Measurements from ENCODE around the gene GALNT8.
"Not testable (repeated sequence)": the region's sequence is repeated elsewhere in the genome, so short reads cannot be mapped to it uniquely, and the experiment has no call there.

The GALNT8 gene

DNA sequence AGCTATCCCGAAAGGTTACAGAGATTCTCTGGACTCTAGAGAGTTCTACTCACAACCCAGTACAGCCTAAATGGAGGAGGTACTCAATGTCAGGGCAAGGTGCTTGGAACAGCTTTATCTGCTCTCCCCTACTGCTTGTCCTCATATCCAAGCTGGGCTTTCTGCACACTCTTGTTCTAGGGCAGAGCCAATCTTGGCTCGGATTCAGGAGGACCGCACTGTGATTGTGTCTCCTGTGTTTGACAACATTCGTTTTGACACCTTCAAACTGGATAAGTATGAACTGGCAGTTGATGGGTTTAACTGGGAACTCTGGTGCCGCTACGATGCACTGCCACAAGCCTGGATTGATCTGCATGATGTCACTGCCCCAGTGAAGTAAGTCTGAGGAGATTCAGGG, 25.0 kb downstream of the GALNT8 start:
- Histone ChIP-seq H3K9me3 (replicated peaks in 1 of 2; ENCODE audit: control insufficient read depth in 2 of 2, insufficient read depth in 1 of 2, low read depth in 1 of 2, low read length in 2 of 2) (peaks cover 0 to 3% of the 10 kb centered on the region in 2 donors), H2AFZ (ENCODE audit: low read length) (no peak overlapping the region), H2BK5ac (ENCODE audit: low read length) (no peak overlapping the region), H3K27ac (replicated peaks; ENCODE audit: low read length) (no peak overlapping the region), H3K14ac (ENCODE audit: low read length) (no peak overlapping the region), H2BK12ac (ENCODE audit: low read length) (no peak overlapping the region), H3K4me1 (ENCODE audit: control insufficient read depth in 2 of 2, insufficient read depth in 1 of 2, low read depth in 1 of 2, low read length in 2 of 2) (no peaks in the 10 kb centered on the region), H3K4me2 (ENCODE audit: insufficient read depth, low read length, poor library complexity, severe bottlenecking) (no peak overlapping the region), H3K23ac (ENCODE audit: low read depth, low read length, poor library complexity) (no peak overlapping the region), H4K91ac (ENCODE audit: low read depth, low read length, poor library complexity) (no peak overlapping the region), H2AK5ac (ENCODE audit: low read depth, low read length) (no peak overlapping the region), H3K4ac (ENCODE audit: low read length) (no peak overlapping the region), H4K8ac (ENCODE audit: low read depth, low read length) (no peak overlapping the region), H3K79me1 (ENCODE audit: low read depth, low read length) (no peaks in the 10 kb centered on the region), H2BK15ac (ENCODE audit: low read length) (no peak overlapping the region), H3K4me3 (ENCODE audit: low read length in 2 of 2) (no peak overlapping the region), H3K9ac (ENCODE audit: low read depth, low read length, poor library complexity) (no peak overlapping the region), H2BK120ac (ENCODE audit: low read depth, low read length) (no peak overlapping the region), H3K18ac (ENCODE audit: low read length) (no peak overlapping the region), H3K36me3 (replicated peaks in 1 of 2; ENCODE audit: control insufficient read depth in 2 of 2, insufficient read depth in 2 of 2, low read length in 2 of 2) (peaks cover 0 to 9% of the 10 kb centered on the region in 2 donors), H3K27me3 (ENCODE audit: control insufficient read depth in 3 of 3, insufficient read depth in 3 of 3, low read depth in 1 of 3, low read length in 3 of 3) (no peaks in the 10 kb centered on the region)
- WGBS, 2 donors (ENCODE audit: extremely low coverage in 2 of 2, insufficient read length in 2 of 2, insufficient replicate concordance in 1 of 2): no CpG with 5 or more reads among the region's 6 CpGs
- DNase-seq (ENCODE audit: low spot score): no peak

DNA sequence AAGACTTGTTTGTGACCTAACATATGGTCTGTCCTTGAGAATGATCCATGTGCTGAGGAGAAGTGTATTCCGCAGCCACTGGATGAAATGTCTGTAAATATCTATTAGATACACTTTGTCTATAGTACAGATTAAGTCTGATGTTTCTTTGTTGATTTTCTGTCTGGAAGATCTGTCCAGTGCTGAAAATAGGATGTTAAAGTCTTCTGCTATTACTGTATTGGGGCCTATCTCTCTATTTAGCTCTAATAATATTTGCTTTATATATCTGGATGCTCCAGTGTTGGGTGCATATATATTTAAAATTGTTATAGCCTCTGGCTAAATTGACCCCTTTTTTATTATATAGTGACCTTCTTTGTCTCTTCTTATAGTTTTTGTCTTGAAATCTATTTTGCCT, 31.5 kb downstream of the GALNT8 start:
- not testable (repeated sequence) for H4K91ac ChIP-seq (ENCODE audit: low read depth, low read length, poor library complexity); H2AFZ ChIP-seq (ENCODE audit: low read length); H3K79me1 ChIP-seq (ENCODE audit: low read depth, low read length); H2AK5ac ChIP-seq (ENCODE audit: low read depth, low read length); H2BK15ac ChIP-seq (ENCODE audit: low read length); H3K4ac ChIP-seq (ENCODE audit: low read length); H3K18ac ChIP-seq (ENCODE audit: low read length); H3K14ac ChIP-seq (ENCODE audit: low read length); H3K9ac ChIP-seq (ENCODE audit: low read depth, low read length, poor library complexity); H3K27me3 ChIP-seq (ENCODE audit: control insufficient read depth in 3 of 3, insufficient read depth in 3 of 3, low read depth in 1 of 3, low read length in 3 of 3); H3K9me3 ChIP-seq (replicated peaks in 1 of 2; ENCODE audit: control insufficient read depth in 2 of 2, insufficient read depth in 1 of 2, low read depth in 1 of 2, low read length in 2 of 2); H3K27ac ChIP-seq (replicated peaks; ENCODE audit: low read length); H3K4me3 ChIP-seq (ENCODE audit: low read length in 2 of 2); H2BK12ac ChIP-seq (ENCODE audit: low read length); H3K4me1 ChIP-seq (ENCODE audit: control insufficient read depth in 2 of 2, insufficient read depth in 1 of 2, low read depth in 1 of 2, low read length in 2 of 2); H3K23ac ChIP-seq (ENCODE audit: low read depth, low read length, poor library complexity); H2BK120ac ChIP-seq (ENCODE audit: low read depth, low read length); DNase-seq (ENCODE audit: low spot score); H4K8ac ChIP-seq (ENCODE audit: low read depth, low read length); H2BK5ac ChIP-seq (ENCODE audit: low read length); H3K4me2 ChIP-seq (ENCODE audit: insufficient read depth, low read length, poor library complexity, severe bottlenecking); H3K36me3 ChIP-seq (replicated peaks in 1 of 2; ENCODE audit: control insufficient read depth in 2 of 2, insufficient read depth in 2 of 2, low read length in 2 of 2)
- WGBS, 2 donors (ENCODE audit: extremely low coverage in 2 of 2, insufficient read length in 2 of 2, insufficient replicate concordance in 1 of 2): no CpG with 5 or more reads among the region's 1 CpG

DNA sequence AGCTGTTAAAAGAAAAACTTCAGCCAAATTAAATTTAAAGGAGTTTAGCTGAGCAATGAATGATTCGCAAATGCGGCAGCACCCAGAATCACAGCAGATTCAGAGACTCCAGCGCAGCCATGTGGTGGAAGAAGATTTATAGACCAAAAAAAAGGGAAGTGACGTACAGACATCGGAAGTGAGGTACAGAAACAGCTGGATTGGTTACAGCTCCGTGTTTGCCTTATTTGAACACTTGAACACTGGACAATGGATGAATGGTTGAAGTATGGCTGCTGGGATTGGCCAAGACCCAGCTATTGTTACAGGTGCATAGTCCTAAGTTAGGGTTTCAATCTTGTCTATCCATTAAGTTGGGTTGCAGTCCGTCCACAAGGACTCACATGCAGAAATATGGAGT, 42.6 kb downstream of the GALNT8 start:
- Histone ChIP-seq H3K27me3 (ENCODE audit: control insufficient read depth in 3 of 3, insufficient read depth in 3 of 3, low read depth in 1 of 3, low read length in 3 of 3) (no peaks in the 10 kb centered on the region), H3K4me1 (ENCODE audit: control insufficient read depth in 2 of 2, insufficient read depth in 1 of 2, low read depth in 1 of 2, low read length in 2 of 2) (peaks cover 0 to 2% of the 10 kb centered on the region in 2 donors), H3K23ac (ENCODE audit: low read depth, low read length, poor library complexity) (no peak overlapping the region), H2AFZ (ENCODE audit: low read length) (no peak overlapping the region), H3K79me1 (ENCODE audit: low read depth, low read length) (no peaks in the 10 kb centered on the region), H3K18ac (ENCODE audit: low read length) (no peak overlapping the region), H2BK12ac (ENCODE audit: low read length) (no peak overlapping the region), H3K9me3 (replicated peaks in 1 of 2; ENCODE audit: control insufficient read depth in 2 of 2, insufficient read depth in 1 of 2, low read depth in 1 of 2, low read length in 2 of 2) (no peaks in the 10 kb centered on the region), H2BK120ac (ENCODE audit: low read depth, low read length) (no peak overlapping the region), H2AK5ac (ENCODE audit: low read depth, low read length) (no peak overlapping the region), H3K36me3 (replicated peaks in 1 of 2; ENCODE audit: control insufficient read depth in 2 of 2, insufficient read depth in 2 of 2, low read length in 2 of 2) (peaks cover 9 to 34% of the 10 kb centered on the region in 2 donors), H3K27ac (replicated peaks; ENCODE audit: low read length) (no peak overlapping the region), H4K91ac (ENCODE audit: low read depth, low read length, poor library complexity) (no peak overlapping the region), H4K8ac (ENCODE audit: low read depth, low read length) (no peak overlapping the region), H3K4me3 (ENCODE audit: low read length in 2 of 2) (no peak overlapping the region), H2BK15ac (ENCODE audit: low read length) (no peak overlapping the region), H2BK5ac (ENCODE audit: low read length) (no peak overlapping the region), H3K4me2 (ENCODE audit: insufficient read depth, low read length, poor library complexity, severe bottlenecking) (no peak overlapping the region), H3K4ac (ENCODE audit: low read length) (no peak overlapping the region), H3K9ac (ENCODE audit: low read depth, low read length, poor library complexity) (no peak overlapping the region), H3K14ac (ENCODE audit: low read length) (no peak overlapping the region)
- no peak for DNase-seq (ENCODE audit: low spot score)
- no CpG with 5 or more reads among the region's 7 CpGs for WGBS, 2 donors (ENCODE audit: extremely low coverage in 2 of 2, insufficient read length in 2 of 2, insufficient replicate concordance in 1 of 2)

DNA sequence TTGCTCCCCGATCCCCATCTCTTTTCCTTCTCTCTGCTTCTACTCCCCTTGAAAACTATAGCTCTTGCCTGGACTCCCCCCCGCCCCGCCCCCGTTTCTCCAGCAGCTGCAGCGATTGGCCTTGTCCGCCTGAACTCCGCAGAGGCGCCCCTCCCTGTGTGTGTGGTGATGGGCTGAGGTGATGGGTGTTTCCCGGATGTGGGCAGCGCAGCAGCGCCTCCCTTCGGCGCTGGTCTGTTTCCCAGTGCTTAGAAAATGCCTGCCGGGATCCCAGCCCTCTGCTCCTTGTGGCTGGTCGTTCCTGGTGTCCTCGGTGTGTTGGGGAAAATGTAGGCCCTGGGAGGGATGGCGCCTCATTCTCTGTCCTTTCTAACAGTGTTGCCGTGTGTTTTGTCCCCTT, 43.3 kb downstream of the GALNT8 start:
- Histone ChIP-seq H3K36me3 (replicated peaks in 1 of 2; ENCODE audit: control insufficient read depth in 2 of 2, insufficient read depth in 2 of 2, low read length in 2 of 2) (peaks cover 9 to 34% of the 10 kb centered on the region in 2 donors), H3K27ac (replicated peaks; ENCODE audit: low read length) (no peak overlapping the region), H3K4me2 (ENCODE audit: insufficient read depth, low read length, poor library complexity, severe bottlenecking) (no peak overlapping the region), H3K4me1 (ENCODE audit: control insufficient read depth in 2 of 2, insufficient read depth in 1 of 2, low read depth in 1 of 2, low read length in 2 of 2) (peaks cover 0 to 2% of the 10 kb centered on the region in 2 donors), H4K8ac (ENCODE audit: low read depth, low read length) (no peak overlapping the region), H2BK120ac (ENCODE audit: low read depth, low read length) (no peak overlapping the region), H2BK15ac (ENCODE audit: low read length) (no peak overlapping the region), H2AK5ac (ENCODE audit: low read depth, low read length) (no peak overlapping the region), H3K9me3 (replicated peaks in 1 of 2; ENCODE audit: control insufficient read depth in 2 of 2, insufficient read depth in 1 of 2, low read depth in 1 of 2, low read length in 2 of 2) (no peaks in the 10 kb centered on the region), H3K4me3 (ENCODE audit: low read length in 2 of 2) (no peak overlapping the region), H3K14ac (ENCODE audit: low read length) (no peak overlapping the region), H3K18ac (ENCODE audit: low read length) (peak overlapping the region; percentile 63), H3K9ac (ENCODE audit: low read depth, low read length, poor library complexity) (no peak overlapping the region), H2BK5ac (ENCODE audit: low read length) (no peak overlapping the region), H2BK12ac (ENCODE audit: low read length) (no peak overlapping the region), H3K4ac (ENCODE audit: low read length) (no peak overlapping the region), H4K91ac (ENCODE audit: low read depth, low read length, poor library complexity) (no peak overlapping the region), H2AFZ (ENCODE audit: low read length) (no peak overlapping the region), H3K79me1 (ENCODE audit: low read depth, low read length) (no peaks in the 10 kb centered on the region), H3K23ac (ENCODE audit: low read depth, low read length, poor library complexity) (no peak overlapping the region), H3K27me3 (ENCODE audit: control insufficient read depth in 3 of 3, insufficient read depth in 3 of 3, low read depth in 1 of 3, low read length in 3 of 3) (no peaks in the 10 kb centered on the region)
- no CpG with 5 or more reads among the region's 18 CpGs for WGBS, 2 donors (ENCODE audit: extremely low coverage in 2 of 2, insufficient read length in 2 of 2, insufficient replicate concordance in 1 of 2)
- peak; percentile 61 for DNase-seq (ENCODE audit: low spot score)

Data from neuronal stem cell (in vitro differentiated cells).